GM19023 (cell line): ENCODE data around the gene STIMATE.

Experiments used
- ATAC-seq: cut with Tn5 transposase; IDR thresholded peaks from one replicate; pipeline ENCODE4 v1.9.1; 2021; ENCODE audit warnings: mild to moderate bottlenecking, moderate library complexity; ENCODE audit not compliant: unreplicated experiment

STIMATE gene

DNA sequence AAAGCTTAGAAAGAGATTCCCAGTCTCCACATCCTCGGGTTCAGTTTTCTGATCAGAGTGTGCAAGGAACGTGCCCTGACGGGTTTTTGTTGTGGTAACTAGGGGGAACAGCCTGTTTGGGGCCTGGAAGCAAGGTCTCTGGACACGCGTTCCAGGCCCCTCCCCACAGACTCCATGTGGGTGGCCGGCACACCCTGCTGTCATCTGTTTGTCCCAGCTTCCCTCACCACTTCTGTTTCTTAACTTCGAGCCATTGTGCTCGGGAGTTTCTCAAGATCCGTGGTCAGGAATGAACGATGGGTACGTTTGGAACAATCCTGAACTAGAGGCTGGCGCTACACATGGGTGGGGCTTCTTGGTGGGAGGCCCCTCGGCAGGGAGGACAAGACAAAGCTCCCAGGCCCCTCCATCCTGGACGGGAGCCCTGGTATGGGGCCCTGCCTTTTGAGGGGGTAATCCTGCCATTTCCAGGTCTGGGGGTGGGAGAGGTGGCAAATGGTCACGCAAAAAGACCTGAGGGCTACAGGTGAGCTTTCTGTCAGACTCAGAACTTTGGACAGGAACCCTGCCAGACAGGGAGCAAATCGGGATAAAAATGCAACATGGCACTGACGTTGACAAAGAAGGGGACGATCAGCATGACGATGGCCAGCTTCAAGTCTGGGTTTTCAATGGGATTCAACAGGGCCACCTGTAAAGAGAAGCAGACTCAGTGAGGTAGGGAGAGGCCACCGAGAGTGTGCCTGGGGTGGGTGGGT lies 54.1 kb downstream of the STIMATE start:
- ATAC-seq: no peak

- ATAC-seq: no peak
Observed at GRCh38 chr3:52842424-52842823, 54.9 kb downstream of the STIMATE start.

- ATAC-seq: no peak
Observed at GRCh38 chr3:52841981-52842340, 55.4 kb downstream of the STIMATE start.

DNA sequence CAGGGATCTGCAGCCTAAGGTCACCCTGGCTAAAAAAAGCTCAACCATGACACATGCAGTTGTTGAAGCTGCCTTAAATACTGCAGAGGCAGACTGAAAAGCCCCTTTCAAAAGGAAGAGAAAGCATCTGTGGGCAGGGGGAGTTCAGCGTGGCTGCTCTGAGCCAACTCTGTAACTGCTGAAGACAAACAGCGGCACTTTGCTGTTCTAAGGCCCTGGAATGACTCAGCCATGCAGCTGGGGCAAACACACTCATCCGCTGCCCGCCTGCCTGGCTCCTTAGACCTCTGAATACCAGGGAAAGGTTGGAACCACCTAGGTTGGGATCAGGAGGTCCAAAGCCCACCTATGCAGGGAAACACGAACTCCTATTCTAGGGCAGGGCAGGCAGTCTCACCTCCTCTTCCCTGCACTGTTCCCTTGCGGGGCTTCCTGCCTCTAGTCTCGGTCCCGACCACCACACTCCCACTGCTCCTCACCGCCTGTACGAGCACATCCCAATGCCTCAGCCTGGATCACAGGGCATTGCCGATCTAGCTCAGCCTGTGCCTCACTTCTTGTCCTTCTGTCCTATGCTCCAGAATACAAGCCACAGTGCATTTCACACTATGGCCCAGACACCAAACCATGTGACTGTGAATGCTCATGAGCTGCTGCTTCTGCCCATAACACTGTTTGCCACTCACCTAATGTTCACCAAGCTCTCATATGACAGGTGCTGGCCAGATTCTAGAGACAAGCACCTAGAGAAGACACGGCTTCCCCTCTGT lies 56.0 kb downstream of the STIMATE start:
- no peak for ATAC-seq

- ATAC-seq: no peak
Observed at GRCh38 chr3:52839892-52840545, 57.3 kb downstream of the STIMATE start.

- ATAC-seq: no peak
Observed at GRCh38 chr3:52839268-52839575, 58.1 kb downstream of the STIMATE start.

DNA sequence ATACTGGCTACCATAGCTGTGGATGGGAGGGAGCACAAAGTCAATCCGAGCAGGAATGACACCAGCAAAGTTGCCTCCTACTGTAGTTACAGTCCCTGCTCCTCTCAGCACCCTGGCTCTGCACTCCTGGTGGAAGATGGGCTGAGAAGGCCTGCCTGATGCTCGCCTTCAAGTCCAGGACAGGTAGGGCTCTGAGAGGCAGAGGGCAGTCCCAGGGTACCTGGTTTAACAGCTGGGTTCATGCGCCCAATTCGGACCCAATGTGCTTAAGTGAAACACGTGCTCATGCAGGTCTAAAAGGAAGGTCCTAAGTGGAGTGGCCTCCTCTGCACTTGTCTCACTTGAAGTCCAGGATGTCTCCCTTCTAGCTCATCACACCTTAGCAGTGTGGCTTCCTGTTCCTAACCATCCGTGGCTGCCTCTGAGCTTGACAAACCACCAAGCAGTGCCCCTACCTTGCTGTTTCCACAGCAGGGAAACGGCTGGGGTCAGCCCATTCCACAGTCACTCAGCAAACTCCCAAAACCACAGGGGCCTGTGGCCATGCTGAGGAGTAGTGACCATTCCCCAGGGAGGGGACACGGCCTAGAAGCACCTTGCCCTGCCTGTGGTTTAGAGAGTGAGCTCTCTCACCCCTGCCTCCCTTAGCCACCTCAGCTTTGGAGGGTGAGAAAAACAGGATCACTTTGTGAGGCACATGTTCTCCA lies 58.6 kb downstream of the STIMATE start:
- no peak for ATAC-seq

DNA sequence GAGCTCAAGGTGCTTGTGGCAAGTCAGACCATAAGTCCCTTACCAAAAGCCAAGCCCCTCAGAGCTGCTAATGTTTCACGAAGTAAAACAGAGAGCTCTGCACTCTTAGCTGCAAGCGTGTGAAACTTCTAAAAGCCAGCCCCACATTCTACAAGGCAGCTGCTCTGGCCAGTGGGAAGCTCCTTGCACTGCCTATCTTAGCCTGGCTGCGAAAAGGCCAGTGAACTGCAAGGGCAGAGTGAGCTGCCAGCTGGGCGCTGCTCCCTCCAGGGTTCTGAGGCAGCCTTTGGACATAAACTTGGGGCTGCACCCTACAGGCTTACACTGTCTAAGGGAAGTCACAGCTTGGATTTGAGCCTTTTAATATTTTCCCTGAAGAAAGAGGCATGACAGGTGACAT lies 60.4 kb downstream of the STIMATE start:
- ATAC-seq: no peak

DNA sequence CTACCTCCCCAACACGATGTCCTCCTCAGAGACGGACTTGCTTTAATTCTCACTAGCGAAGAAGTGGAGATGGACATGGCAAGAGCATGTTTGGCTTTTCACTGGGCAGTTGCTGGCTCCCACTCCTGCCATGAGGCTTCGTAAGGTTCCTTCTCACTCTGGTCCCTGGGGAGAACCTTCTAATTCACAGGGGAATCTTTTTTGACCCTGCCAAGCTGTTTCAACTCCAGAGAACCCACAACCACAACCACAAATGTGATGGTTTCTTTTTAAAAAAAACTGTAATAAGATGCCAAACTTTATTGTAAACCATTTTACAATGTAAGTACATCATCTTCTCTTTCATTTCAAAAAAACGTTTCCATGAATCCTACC lies 60.9 kb downstream of the STIMATE start:
- ATAC-seq: no peak

GRCh38 chr3:52835766-52836470 lies 61.4 kb downstream of the STIMATE start:
- ATAC-seq: no peak

GRCh38 chr3:52834871-52835501 lies 62.4 kb downstream of the STIMATE start, which contains the start of gene MUSTN1:
TSS of gene MUSTN1 (minus strand) at chr3:52835019. CDS start at chr3:52834948, 71 bp downstream.
- no peak for ATAC-seq

- no peak for ATAC-seq
Observed at GRCh38 chr3:52833202-52833601, 64.1 kb downstream of the STIMATE start.

- ATAC-seq: no peak
Observed at GRCh38 chr3:52831500-52832301, 65.6 kb downstream of the STIMATE start.

DNA sequence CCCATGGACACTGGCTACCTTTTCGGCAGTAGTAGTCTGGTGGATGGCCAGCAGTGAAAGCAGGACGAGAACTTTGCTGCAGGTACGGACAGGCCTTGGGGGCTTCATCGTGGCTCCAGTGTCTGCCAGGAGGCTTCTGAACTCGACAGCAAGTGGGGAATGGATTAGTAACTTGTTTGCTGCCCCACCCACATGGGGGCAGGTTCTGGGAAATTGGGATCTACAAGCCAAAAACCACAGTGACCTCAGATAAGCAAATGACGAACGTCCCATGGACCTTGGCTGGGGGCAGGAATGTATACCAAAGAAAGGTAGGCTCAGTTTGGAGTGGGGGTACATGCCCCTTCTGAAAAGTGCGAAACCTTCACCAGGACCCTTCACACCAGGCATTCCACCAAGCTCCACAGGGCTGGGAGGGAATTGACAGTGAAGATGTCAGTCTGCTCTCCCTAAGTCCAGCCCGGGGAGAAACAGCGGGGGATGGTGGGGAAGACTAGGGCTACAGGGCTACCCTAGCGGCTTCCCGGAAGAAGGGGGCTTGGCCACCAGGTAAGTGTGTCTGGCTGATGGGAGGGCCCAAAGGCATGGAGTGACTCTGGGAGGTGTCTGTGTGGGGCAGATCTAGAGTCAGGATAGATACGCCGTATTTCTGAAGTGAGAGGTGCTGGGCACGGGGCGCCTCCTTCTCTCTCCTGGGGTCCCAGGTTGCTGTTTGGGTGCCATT lies 66.7 kb downstream of the STIMATE start, which contains the start of gene ITIH4:
Gene ITIH4, minus strand, starts transcription at position 138 of the 724 bp plus-strand sequence. Its CDS starts 30 bp downstream, at position 108.
- ATAC-seq: no peak

- no peak for ATAC-seq
Observed at GRCh38 chr3:52829906-52830463, 67.4 kb downstream of the STIMATE start.

DNA sequence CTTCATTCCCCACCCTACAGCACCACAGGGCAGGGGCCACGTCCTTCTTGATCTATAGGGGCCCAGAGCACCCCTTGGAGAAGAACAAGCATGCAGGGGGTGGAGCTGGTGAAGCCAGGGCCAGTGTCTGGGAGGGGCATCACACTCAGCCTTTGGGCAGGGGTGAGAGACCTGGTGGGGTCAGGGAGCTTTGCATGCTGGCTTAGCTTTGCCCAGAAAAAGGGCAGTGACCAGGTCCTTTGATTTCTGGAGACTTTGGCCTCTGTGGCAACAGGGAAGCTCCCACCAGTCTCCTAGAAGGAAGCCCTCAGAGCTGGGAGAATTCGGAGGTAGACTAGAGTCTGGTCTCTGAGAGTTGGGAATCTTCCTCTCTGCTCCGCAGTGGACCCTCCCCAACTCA lies 67.9 kb downstream of the STIMATE start:
- no peak for ATAC-seq

GRCh38 chr3:52827866-52828376 lies 69.4 kb downstream of the STIMATE start:
- ATAC-seq: no peak

GRCh38 chr3:52827441-52827840 lies 69.9 kb downstream of the STIMATE start:
- ATAC-seq: no peak
